GM21717 (cell line): Measurements from ENCODE around the gene GRIN2C.

Experiments
- ATAC-seq: cut with Tn5 transposase; IDR thresholded peaks from one replicate; pipeline ENCODE4 v1.9.1; 2021; ENCODE audit warnings: mild to moderate bottlenecking, moderate library complexity; ENCODE audit not compliant: unreplicated experiment

Gene GRIN2C

GRCh38 chr17:74864866-74865395 is 5.2 kb upstream of the GRIN2C start:
- ATAC-seq = no peak

GRCh38 chr17:74864297-74864865 is 4.7 kb upstream of the GRIN2C start:
- ATAC-seq = no peak

- no peak for ATAC-seq
These were observed 4.0 kb upstream of the GRIN2C start for GRCh38 chr17:74863420-74864296.

GRCh38 chr17:74862919-74863318 is 3.2 kb upstream of the GRIN2C start:
- no peak for ATAC-seq

- ATAC-seq = no peak
These were observed 2.6 kb upstream of the GRIN2C start for GRCh38 chr17:74862108-74862901.

- ATAC-seq = no peak
These were observed 2.0 kb upstream of the GRIN2C start for GRCh38 chr17:74861662-74862107.

GRCh38 chr17:74860872-74861661 is 1.4 kb upstream of the GRIN2C start:
- ATAC-seq = no peak

GRCh38 chr17:74860229-74860871 is 665 bp upstream of the GRIN2C start:
- ATAC-seq = no peak

GRCh38 chr17:74858672-74859458 is 820 bp downstream of the GRIN2C start:
- no peak for ATAC-seq

- no peak for ATAC-seq
These were observed 2.5 kb downstream of the GRIN2C start for GRCh38 chr17:74857191-74857590.

GRCh38 chr17:74856112-74856511 is 3.6 kb downstream of the GRIN2C start:
- no peak for ATAC-seq

- no peak for ATAC-seq
These were observed 4.4 kb downstream of the GRIN2C start for GRCh38 chr17:74855323-74855722.

GRCh38 chr17:74854792-74855191 is 4.9 kb downstream of the GRIN2C start:
- ATAC-seq = no peak

GRCh38 chr17:74853669-74854068 is 6.0 kb downstream of the GRIN2C start:
- ATAC-seq = no peak

GRCh38 chr17:74853048-74853397 is 6.7 kb downstream of the GRIN2C start:
- no peak for ATAC-seq

GRCh38 chr17:74852237-74853047 is 7.2 kb downstream of the GRIN2C start:
- no peak for ATAC-seq

GRCh38 chr17:74851612-74852236 is 8.0 kb downstream of the GRIN2C start:
- ATAC-seq = no peak

GRCh38 chr17:74850914-74851313 is 8.8 kb downstream of the GRIN2C start:
- ATAC-seq = no peak
